Astrocyte of the hippocampus (primary cell): ENCODE results near the gene ARMC7.
"Not testable (repeated sequence)": the region's sequence is repeated elsewhere in the genome, so short reads cannot be mapped to it uniquely, and the experiment has no call there.

Source experiments
- DNase-seq: peaks from one replicate; pipeline ENCODE4 v3.0.0; 2011; ENCODE audit warnings: low read depth, low spot score

ARMC7 gene

GRCh38 chr17:75129576-75129975, 19.8 kb downstream of the ARMC7 start:
- no peak for DNase-seq

GRCh38 chr17:75130059-75130631, 20.4 kb downstream of the ARMC7 start:
- DNase-seq = no peak

GRCh38 chr17:75130632-75131277, 21.0 kb downstream of the ARMC7 start:
- peak; percentile 81 for DNase-seq

DNA sequence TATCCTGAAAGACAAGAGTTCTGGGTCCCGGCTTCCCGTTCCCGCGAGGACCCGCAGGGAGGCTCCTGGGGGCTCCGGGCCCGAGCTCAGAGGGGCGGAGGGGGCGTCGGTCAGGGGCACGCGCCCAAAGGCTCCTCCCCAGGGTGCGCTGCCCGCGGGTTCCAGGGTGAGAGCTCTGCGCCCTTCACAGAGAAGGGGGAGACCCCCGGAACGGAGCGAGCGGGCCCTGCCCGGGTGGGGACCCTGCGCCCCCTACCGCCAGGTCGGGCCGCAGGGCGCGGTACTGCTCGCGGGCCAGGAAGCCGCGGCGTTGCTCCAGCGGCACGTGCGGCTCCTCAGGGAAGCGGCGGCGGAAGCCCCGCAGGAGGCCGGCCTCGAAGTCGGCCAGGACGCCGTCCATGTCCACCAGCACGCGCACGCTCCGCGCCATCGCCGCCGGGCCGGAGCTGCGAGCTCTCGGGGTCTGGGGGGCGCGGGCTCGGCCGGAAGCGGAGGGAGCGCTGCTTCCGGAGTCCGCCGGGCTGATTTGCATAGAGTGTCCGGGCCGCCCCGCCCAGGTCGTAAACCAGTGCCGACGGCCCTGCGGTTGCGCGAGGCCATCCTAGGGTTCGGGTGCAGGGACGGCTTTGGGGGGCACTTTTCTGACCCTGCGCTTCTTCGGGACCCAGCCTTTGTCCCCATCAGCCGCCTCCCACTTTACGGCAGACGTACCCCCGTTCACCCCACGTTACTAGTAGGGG, 21.7 kb downstream of the ARMC7 start, which contains the start of gene NT5C:
TSS of gene NT5C (minus strand) at position 465 of the 740 bp plus-strand sequence. CDS start at position 430, 35 bp downstream.
- peak; percentile 91 for DNase-seq

- DNase-seq = not testable (repeated sequence)
Observed at GRCh38 chr17:75132018-75133000, 22.5 kb downstream of the ARMC7 start.

DNA sequence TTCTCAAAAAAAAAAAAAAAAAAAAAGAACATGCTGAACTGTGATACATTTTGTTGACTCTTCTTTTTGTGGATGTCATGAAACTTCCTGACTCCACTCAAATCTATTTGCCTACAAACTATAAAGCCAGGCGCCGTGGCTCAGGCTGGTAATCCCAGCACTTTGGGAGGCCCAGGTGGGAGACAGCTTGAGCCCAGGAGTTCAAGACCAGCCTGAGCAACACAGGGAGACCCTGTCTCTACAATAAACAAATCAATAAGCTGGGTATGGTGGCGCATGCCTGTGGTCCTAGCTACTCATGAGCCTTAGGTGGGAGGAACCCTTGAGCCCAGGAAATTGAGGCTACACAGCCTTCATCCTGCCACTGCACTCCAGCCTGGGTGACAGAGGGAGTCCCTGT, 23.2 kb downstream of the ARMC7 start:
- no peak for DNase-seq

DNA sequence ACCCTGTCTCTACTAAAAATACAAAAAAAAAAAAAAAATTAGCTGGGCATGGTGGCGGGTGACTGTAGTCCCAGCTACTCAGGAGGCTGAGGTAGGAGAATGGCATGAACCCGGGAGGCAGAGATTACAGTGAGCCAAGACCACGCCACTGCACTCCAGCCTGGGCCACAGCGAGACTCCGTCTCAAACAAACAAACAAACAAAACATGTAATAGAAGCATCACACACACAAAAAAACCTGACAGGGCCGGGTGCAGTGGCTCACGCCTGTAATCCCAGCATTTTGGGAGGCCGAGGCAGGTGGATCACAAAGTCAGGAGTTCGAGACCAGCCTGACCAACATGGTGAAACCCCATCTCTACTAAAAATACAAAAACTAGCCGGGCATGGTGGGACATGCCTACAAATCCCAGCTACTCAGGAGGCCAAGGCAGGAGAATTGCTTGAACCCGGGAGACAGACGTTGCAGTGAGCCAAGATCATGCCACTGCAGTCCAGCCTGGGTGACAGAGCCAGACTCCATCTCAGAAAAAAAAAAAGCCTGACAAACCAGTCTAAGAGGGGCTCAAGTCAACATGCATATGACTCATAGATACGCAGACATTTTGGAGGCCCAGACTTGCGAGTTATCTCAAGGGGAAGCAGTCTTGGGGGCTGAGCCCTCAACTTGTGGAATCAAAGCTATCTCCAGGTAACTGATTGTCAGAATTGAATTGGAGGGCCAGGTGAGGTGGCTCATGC, 24.0 kb downstream of the ARMC7 start:
- DNase-seq = not testable (repeated sequence)

DNA sequence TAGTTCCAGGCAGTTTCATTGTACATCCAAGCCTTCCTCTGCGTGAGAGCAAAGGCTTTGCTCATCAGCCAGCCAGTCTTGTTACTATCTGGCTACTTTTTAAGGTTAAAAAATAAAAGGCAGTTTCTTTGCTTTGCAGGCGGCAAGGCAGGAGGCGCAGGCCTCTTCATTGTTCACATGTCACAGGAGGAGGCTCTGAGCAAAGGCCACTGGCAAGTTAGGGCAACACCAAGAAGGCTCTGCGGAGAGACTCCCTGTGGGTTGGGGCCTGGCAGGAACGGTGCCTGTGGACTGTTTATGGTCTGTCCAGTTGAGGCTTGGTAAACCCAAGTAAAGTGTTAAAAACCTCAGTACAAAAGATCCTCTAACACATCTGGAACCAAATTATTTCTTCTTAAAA, 25.7 kb downstream of the ARMC7 start:
- DNase-seq = no peak

DNA sequence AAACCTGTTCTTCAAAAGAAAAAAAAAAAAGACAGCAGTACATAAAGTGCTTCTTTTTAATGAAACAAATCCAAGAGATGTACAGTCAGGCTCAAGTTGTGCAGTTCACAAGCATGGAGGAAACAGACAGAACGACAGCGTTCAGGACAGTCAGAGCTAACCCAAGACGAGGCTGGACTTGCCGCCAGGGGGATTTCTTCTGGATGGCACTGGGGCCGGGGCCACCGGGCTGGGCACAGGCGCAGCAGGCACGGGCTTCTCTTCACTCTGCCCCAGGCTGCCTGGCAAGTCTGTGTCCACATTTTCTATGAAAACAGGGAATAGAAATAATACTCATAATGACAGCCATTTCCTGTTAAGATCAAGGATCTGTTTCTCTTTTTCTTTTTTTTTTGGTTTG, 26.2 kb downstream of the ARMC7 start:
- no peak for DNase-seq

- DNase-seq = not testable (repeated sequence)
Observed at GRCh38 chr17:75137762-75138161, 28.0 kb downstream of the ARMC7 start.

- no peak for DNase-seq
Observed at GRCh38 chr17:75138519-75138918, 28.8 kb downstream of the ARMC7 start.

DNA sequence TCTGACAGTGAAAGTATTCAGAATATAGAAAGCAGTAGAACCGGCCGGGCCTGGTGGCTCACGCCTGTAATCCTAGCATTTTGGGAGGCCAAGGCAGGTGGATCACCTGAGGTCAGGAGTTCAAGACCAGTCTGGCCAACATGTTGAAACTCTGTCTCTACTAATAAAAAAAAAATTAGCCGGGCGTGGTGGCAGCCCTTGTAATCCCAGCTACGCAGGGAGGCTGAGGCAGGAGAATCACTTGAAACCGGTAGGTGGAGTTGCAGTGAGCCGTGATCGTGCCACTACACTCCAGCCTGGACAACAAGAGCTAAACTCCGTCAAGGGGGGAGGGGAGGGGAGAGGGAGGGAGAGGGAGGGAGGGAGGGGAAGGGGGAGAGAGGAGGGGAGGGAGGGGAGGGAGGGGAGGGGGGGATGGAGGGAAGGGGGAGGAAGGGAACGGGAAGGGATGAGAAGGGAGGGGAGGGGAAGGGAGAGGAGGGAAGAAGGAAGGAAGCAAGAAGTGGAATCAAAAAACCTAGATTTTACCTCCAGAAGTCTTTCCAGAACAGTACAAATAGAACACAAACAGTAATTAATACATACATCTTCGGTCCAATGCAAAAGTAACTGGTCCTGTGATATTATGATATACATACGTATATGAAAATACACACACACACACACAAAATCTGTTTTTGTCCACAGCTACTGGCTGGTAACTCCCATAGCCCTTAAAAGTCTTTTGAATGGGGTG, 32.6 kb downstream of the ARMC7 start:
- no peak for DNase-seq

- DNase-seq = no peak
Observed at GRCh38 chr17:75144816-75145512, 35.2 kb downstream of the ARMC7 start.

DNA sequence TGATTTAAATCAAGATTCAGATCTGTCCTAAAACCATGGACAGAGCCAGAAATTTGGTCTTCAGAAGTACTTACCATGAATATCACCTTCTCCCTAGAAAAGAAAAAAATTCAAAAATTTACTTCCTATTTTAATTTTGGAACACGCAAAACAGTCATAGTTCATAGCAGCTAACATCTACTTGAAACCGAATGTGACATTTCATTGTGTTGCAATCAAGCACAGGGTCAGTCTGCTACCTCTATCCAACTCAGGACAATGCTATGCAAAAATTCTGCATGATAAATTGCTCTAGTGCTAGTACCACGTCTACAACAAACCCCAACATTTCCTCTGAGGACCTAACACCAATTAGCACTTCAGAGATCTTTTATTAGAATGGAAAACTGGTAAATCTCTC, 36.8 kb downstream of the ARMC7 start:
- no peak for DNase-seq

DNA sequence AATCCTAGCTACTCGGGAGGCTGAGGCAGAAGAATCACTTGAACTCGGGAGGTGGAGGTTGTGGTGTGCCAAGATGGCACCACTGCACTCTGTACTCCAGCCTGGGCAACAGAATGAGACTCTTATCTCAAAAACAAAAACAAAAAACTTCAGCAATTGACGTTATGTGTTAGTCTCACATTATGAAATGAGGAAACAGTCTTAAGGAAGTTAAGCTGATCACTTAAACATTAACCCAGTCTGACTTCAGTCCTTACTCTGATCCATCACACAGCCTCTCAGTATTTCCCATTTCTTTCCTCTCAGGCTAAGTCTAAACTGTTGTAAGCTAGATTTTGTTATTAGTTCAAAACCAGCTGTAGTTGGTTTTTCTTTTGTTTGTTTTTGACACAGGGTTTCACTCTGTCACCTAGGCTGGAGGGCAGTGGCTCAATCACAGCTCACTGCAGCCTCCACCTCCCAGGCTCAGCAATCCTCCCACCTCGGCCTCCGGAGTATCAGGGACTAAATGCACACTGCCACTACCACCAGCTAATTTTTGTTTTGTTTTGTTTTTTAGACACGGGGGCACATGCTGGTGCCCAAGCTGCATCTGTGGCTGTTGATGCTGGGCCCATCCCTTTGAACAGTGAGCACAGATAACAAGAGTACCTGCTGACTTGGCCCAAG, 38.2 kb downstream of the ARMC7 start:
- no peak for DNase-seq

DNA sequence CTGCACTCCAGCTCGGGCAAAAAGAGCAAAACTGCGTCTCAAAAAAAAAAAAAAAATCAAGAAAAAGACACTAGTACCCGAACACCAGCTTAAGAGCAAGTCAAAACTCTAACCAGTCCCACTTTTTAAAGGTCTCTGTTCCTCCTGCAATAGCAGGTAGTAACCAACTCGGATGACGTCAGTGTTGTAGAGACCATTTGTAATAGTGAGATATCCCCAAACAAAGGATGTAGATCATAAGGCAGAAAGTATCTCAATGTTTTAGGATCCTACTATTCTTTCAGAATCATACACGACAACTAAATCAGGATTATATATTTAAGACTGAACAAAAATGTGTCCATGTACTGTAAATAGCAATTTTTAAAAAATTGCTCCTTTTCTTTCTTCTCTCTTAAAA, 42.2 kb downstream of the ARMC7 start:
- DNase-seq = peak; percentile 57

DNA sequence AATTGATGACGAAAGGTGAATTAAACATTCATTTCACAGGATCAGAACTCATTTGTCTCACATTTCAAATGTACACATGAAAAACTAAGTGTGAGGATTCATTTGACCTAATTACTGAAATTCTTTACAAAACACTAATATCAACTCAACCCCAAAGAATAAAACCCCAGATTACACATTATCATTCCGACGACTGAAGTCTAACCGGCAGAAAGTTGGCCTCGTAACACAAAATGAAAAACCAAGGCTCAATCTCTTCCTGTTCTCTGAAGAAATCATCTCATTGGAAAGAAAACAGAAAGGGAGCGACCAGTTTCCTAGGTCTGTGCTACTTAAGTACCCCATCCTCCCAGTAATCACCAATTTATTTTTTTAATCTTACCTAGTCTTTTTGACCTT, 42.8 kb downstream of the ARMC7 start:
- peak; percentile 45 for DNase-seq

GRCh38 chr17:75152922-75153779, 43.4 kb downstream of the ARMC7 start:
- DNase-seq = peak; percentile 58
